HG03097 (cell line): ENCODE data around the gene HOXD1.

Experiments
- ATAC-seq: cut with Tn5 transposase; IDR thresholded peaks from one replicate; pipeline ENCODE4 v1.9.1; 2021; ENCODE audit not compliant: unreplicated experiment, low FRiP score

The HOXD1 gene

GRCh38 chr2:176234156-176234555, 45.7 kb downstream of the HOXD1 start:
- no peak for ATAC-seq

- no peak for ATAC-seq
Observed at GRCh38 chr2:176234940-176235339, 46.5 kb downstream of the HOXD1 start.

- ATAC-seq, result no peak
Observed at GRCh38 chr2:176237456-176237855, 49.0 kb downstream of the HOXD1 start.

- ATAC-seq, result no peak
Observed at GRCh38 chr2:176239031-176239430, 50.6 kb downstream of the HOXD1 start.

GRCh38 chr2:176240301-176240700, 51.8 kb downstream of the HOXD1 start:
- no peak for ATAC-seq
